ENCODE data around the gene YKT6.

Gene YKT6

GRCh38 chr7:44259547-44260457 is 59.0 kb downstream of the YKT6 start:
- TF ChIP-seq CTCF (conservative IDR thresholded peaks at IDR 0.05), result no peak
- peak; percentile 8; the same call in 1 of the 2 replicates for TF ChIP-seq ZFX (IDR thresholded peaks at IDR 0.05)
- H3K27ac ChIP-seq, result peak overlapping the region; percentile 20; the same call in 1 of the 2 replicates

- H3K27ac ChIP-seq, result no peak overlapping the region
- no peak for TF ChIP-seq ZFX (IDR thresholded peaks at IDR 0.05)
Measured at GRCh38 chr7:44261240-44261639, 60.5 kb downstream of the YKT6 start.

- TF ChIP-seq CTCF (conservative IDR thresholded peaks at IDR 0.05), result no peak
- TF ChIP-seq ZFX (IDR thresholded peaks at IDR 0.05), result no peak
- H3K27ac ChIP-seq, result no peak overlapping the region
Measured at GRCh38 chr7:44262031-44262430, 61.3 kb downstream of the YKT6 start.

- no peak overlapping the region for H3K27ac ChIP-seq
- TF ChIP-seq CTCF (conservative IDR thresholded peaks at IDR 0.05), result no peak
- no peak for TF ChIP-seq ZFX (IDR thresholded peaks at IDR 0.05)
Measured at GRCh38 chr7:44263326-44264082, 62.7 kb downstream of the YKT6 start.
